ENCODE data around the gene F7.

GRCh38 chr13:113123226-113124201 is 17.9 kb downstream of the F7 start:
- TF ChIP-seq POLR2A (IDR thresholded peaks at IDR 0.05) = no peak
- TF ChIP-seq, protein P1, sequence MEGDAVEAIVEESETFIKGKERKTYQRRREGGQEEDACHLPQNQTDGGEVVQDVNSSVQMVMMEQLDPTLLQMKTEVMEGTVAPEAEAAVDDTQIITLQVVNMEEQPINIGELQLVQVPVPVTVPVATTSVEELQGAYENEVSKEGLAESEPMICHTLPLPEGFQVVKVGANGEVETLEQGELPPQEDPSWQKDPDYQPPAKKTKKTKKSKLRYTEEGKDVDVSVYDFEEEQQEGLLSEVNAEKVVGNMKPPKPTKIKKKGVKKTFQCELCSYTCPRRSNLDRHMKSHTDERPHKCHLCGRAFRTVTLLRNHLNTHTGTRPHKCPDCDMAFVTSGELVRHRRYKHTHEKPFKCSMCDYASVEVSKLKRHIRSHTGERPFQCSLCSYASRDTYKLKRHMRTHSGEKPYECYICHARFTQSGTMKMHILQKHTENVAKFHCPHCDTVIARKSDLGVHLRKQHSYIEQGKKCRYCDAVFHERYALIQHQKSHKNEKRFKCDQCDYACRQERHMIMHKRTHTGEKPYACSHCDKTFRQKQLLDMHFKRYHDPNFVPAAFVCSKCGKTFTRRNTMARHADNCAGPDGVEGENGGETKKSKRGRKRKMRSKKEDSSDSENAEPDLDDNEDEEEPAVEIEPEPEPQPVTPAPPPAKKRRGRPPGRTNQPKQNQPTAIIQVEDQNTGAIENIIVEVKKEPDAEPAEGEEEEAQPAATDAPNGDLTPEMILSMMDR (IDR thresholded peaks at IDR 0.05) = no peak
